ENCODE data around the gene ITSN1. TPM values are rescaled to one million over a fixed set of nuclear protein-coding genes. Genes with fewer than 3 reads are reported as not detected.
A peak's percentile ranks its signal among the peaks of the same experiment; 100 is the strongest.

The ITSN1 gene
- total RNA-seq, 2 donors from 2014 or later, result 15.0 to 47.5 TPM

GRCh38 chr21:33821503-33822322, 179.4 kb downstream of the ITSN1 start:
- intact Hi-C loops (cut with DNase I), result no loop called here
- TF ChIP-seq, protein P1, sequence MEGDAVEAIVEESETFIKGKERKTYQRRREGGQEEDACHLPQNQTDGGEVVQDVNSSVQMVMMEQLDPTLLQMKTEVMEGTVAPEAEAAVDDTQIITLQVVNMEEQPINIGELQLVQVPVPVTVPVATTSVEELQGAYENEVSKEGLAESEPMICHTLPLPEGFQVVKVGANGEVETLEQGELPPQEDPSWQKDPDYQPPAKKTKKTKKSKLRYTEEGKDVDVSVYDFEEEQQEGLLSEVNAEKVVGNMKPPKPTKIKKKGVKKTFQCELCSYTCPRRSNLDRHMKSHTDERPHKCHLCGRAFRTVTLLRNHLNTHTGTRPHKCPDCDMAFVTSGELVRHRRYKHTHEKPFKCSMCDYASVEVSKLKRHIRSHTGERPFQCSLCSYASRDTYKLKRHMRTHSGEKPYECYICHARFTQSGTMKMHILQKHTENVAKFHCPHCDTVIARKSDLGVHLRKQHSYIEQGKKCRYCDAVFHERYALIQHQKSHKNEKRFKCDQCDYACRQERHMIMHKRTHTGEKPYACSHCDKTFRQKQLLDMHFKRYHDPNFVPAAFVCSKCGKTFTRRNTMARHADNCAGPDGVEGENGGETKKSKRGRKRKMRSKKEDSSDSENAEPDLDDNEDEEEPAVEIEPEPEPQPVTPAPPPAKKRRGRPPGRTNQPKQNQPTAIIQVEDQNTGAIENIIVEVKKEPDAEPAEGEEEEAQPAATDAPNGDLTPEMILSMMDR (IDR thresholded peaks at IDR 0.05), result no peak
- TF ChIP-seq POLR2A (IDR thresholded peaks at IDR 0.05), result no peak
- Histone ChIP-seq H3K9me3 (no peaks in the 10 kb centered on the region), H3K27me3 (no peaks in the 10 kb centered on the region), H3K4me1 (peaks cover 2% of the 10 kb centered on the region), H3K36me3 (replicated peaks in 1 of 2; ENCODE audit: insufficient read depth in 1 of 2, low read depth in 2 of 2) (no peaks in the 10 kb centered on the region), H3K27ac (peak overlapping the region in 2 of 4 donors; percentile 10 to 27), H3K4me3 (no peak overlapping the region)
- 44 to 61% methylated on average over 7 of the region's 7 CpGs for WGBS, 2 donors
- DNase-seq, result no peak
- no peak for ATAC-seq

DNA sequence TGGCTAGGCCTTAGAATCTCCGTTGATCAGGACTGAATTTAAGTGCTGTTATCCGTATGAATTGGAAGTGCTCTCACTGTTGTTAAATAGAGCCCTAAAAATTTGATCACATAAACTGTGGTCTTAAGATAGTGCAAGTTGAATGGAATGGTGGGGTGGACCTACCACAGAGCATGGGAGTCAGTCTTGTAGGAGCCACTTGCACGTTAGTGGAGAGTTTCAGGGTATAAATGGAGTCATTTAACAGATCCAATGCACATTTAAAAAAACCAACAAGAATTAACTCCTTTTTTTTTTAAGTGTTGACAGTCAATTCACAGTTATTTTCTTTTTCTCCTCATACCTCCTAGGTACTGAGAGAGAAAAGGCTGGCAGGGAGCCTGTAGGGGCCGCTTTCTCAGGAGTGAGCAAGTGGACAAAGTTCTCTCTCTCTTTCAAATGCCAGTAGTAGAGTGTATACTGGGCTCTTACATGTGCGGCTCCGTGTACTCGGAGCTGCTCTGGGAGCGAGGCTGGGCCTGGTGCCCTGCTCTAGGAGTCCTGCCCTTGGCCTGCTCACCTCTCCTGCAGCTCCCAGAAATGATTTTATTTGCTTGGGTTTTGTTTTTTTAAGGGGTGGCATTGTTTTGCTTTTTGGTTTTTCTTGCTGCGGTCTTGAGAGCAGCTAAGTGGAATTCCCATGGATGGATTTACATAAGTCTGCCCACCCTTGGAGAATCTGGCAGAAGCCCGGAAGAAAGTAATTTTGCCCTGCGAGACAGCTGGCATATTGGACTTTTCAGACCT, 182.0 kb downstream of the ITSN1 start:
- H3K4me3 ChIP-seq, result no peak overlapping the region
- 90 to 95% methylated on average over 11 of the region's 11 CpGs for WGBS, 2 donors
- no peaks in the 10 kb centered on the region for H3K36me3 ChIP-seq (replicated peaks in 1 of 2; ENCODE audit: insufficient read depth in 1 of 2, low read depth in 2 of 2)
- H3K9me3 ChIP-seq, result no peaks in the 10 kb centered on the region
- TF ChIP-seq, protein P1 (IDR thresholded peaks at IDR 0.05), result no peak
- TF ChIP-seq POLR2A (IDR thresholded peaks at IDR 0.05), result no peak
- ATAC-seq (no peak), DNase-seq (no peak)
- H3K27ac ChIP-seq, result no peak overlapping the region
- intact Hi-C loops (cut with DNase I), result no loop called here
- peaks cover 2% of the 10 kb centered on the region for H3K4me1 ChIP-seq
- H3K27me3 ChIP-seq, result no peaks in the 10 kb centered on the region

GRCh38 chr21:33825419-33825818, 183.1 kb downstream of the ITSN1 start:
- no peaks in the 10 kb centered on the region for H3K27me3 ChIP-seq
- intact Hi-C loops (cut with DNase I), result no loop called here
- H3K4me3 ChIP-seq, result no peak overlapping the region
- H3K4me1 ChIP-seq, result peaks cover 2% of the 10 kb centered on the region
- ATAC-seq, result no peak
- no peak overlapping the region for H3K27ac ChIP-seq
- H3K36me3 ChIP-seq (replicated peaks in 1 of 2; ENCODE audit: insufficient read depth in 1 of 2, low read depth in 2 of 2), result no peaks in the 10 kb centered on the region
- 72 to 76% methylated on average over 3 of the region's 3 CpGs for WGBS, 2 donors
- TF ChIP-seq, protein P1 (IDR thresholded peaks at IDR 0.05), result no peak
- no peak for TF ChIP-seq POLR2A (IDR thresholded peaks at IDR 0.05)
- DNase-seq, result no peak
- no peaks in the 10 kb centered on the region for H3K9me3 ChIP-seq

DNA sequence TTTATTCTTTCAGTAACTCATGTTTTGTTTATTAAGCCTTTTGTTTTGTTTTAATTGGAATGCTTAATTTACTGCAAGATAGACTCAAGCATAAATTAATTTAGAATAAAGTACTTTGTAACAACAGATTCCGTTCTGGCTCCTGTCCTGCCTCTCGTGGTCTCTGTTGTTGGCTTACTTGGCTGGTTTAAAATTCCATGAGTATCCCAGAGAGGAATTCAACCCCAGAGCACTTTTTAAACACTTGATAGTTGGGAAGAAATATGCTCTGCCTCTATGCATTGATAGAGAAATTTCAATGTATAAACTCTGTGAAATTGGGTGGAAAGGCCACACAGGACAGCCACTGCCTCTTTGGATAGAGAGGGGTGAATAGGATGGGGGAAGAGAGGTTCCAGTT, 183.6 kb downstream of the ITSN1 start:
- WGBS, 2 donors, result 59 to 65% methylated on average over 2 of the region's 2 CpGs
- DNase-seq (no peak), ATAC-seq (no peak)
- TF ChIP-seq, protein P1 (IDR thresholded peaks at IDR 0.05), result no peak
- TF ChIP-seq POLR2A (IDR thresholded peaks at IDR 0.05), result no peak
- H3K27me3 ChIP-seq, result no peaks in the 10 kb centered on the region
- intact Hi-C loops (cut with DNase I), result no loop called here
- H3K4me1 ChIP-seq, result peaks cover 2% of the 10 kb centered on the region
- no peak overlapping the region for H3K4me3 ChIP-seq
- no peaks in the 10 kb centered on the region for H3K36me3 ChIP-seq (replicated peaks in 1 of 2; ENCODE audit: insufficient read depth in 1 of 2, low read depth in 2 of 2)
- H3K27ac ChIP-seq, result no peak overlapping the region
- H3K9me3 ChIP-seq, result no peaks in the 10 kb centered on the region

Data from body of pancreas (tissue), 4 donors.